Cardiac muscle cell (in vitro differentiated cells and primary cell): ENCODE measurements around the gene COG2. TPM values are rescaled to one million over a fixed set of nuclear protein-coding genes. Genes with fewer than 3 reads are reported as not detected.
"Not testable (repeated sequence)": the region's sequence is repeated elsewhere in the genome, so short reads cannot be mapped to it uniquely, and the experiment has no call there.

Experiments used
- DNase-seq, 2 donors: peaks; one replicate each; pipeline versions ENCODE4 v3.0.0 to v3.0.0-alpha.2; 2010 to 2017; ENCODE audit warnings: low read depth in 1 of 2, low spot score in 1 of 2
- H3K27ac ChIP-seq: fragments of 200-600 bp; sonication (generic); 2 replicates; pipeline ENCODE4 v1.5.1; 2016
- H3K27me3 ChIP-seq: fragments of 200-600 bp; sonication (generic); 2 replicates; pipeline ENCODE4 v1.6.0; 2016; ENCODE audit warnings: control low read depth
- H3K36me3 ChIP-seq: fragments of 200-600 bp; sonication (generic); 2 replicates; pipeline ENCODE4 v1.5.1; 2016; ENCODE audit warnings: control low read depth
- H3K4me1 ChIP-seq: fragments of 200-600 bp; sonication (generic); 2 replicates; pipeline ENCODE4 v1.8.1; 2017; ENCODE audit warnings: low read depth, mild to moderate bottlenecking, mixed run types
- H3K4me3 ChIP-seq: fragments of 200-600 bp; sonication (generic); 2 replicates; pipeline ENCODE4 v1.5.1; 2016; ENCODE audit warnings: mild to moderate bottlenecking
- H3K9me3 ChIP-seq: fragments of 200-600 bp; sonication (generic); 2 replicates; pipeline ENCODE4 v1.5.1; 2017; ENCODE audit warnings: low read depth, mild to moderate bottlenecking, control low read depth
- polyA plus RNA-seq: library from polyadenylated mRNA; unstranded; fragments of >200 nt; fragmentation: Nextera tagmentation; extraction: Ambion mirVana; gene quantifications from 2 replicates; pipeline ENCODE4 v1.2.1, GENCODE V29; 2016
- total RNA-seq: library from RNA; depleted of rRNA; stranded (reverse); fragments of >200 nt; gene quantifications from 2 replicates; pipeline ENCODE4 v1.2.3, GENCODE V29; 2016
- TF ChIP-seq, protein P1 (sequence below): IDR thresholded peaks from 2 replicates; pipeline ENCODE4 v1.5.1; 2012; ENCODE audit warnings: low read depth, mild to moderate bottlenecking, low read length

Gene COG2
- total and polyA plus RNA-seq, 2 experiments from 2014 or later = 23.2 to 27.4 TPM

DNA sequence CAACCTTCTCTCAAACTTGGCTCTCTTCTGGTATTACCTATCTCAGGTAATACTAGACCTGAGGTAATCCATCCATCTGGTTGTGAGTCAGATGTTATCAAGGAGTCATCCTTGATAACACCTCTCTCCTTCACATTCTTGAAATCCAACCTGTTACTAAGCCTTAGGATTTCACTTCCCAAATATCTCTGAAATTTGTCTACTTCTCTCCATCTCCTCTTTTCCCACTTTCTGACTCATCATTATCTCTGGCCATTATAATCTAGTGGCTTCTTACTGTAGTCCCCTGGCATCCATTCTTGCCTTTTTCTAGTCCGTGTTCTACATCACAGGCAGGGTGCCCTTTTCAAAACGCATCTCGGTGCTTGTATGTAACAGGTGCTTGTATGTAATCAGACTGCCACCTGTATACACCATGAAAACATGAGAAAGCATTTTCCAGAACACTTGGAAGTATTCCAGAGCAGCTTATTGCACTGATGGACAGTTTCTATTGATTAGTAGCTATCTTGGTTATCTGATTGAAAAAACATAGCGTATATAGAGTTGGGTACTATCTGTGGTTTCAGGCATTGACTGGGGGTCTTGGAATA lies 4.5 kb downstream of the COG2 start:
- Histone ChIP-seq H3K27me3 (no peaks in the 10 kb centered on the region), H3K36me3 (no peaks in the 10 kb centered on the region), H3K4me1 (peaks cover 12% of the 10 kb centered on the region), H3K9me3 (no peaks in the 10 kb centered on the region), H3K27ac (no peak overlapping the region), H3K4me3 (no peak overlapping the region)
- TF ChIP-seq, protein P1, sequence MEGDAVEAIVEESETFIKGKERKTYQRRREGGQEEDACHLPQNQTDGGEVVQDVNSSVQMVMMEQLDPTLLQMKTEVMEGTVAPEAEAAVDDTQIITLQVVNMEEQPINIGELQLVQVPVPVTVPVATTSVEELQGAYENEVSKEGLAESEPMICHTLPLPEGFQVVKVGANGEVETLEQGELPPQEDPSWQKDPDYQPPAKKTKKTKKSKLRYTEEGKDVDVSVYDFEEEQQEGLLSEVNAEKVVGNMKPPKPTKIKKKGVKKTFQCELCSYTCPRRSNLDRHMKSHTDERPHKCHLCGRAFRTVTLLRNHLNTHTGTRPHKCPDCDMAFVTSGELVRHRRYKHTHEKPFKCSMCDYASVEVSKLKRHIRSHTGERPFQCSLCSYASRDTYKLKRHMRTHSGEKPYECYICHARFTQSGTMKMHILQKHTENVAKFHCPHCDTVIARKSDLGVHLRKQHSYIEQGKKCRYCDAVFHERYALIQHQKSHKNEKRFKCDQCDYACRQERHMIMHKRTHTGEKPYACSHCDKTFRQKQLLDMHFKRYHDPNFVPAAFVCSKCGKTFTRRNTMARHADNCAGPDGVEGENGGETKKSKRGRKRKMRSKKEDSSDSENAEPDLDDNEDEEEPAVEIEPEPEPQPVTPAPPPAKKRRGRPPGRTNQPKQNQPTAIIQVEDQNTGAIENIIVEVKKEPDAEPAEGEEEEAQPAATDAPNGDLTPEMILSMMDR = no peak
- no peak for DNase-seq

GRCh38 chr1:230647321-230647720 lies 5.0 kb downstream of the COG2 start:
- TF ChIP-seq, protein P1 = no peak
- no peak for DNase-seq
- H3K27me3 ChIP-seq = no peaks in the 10 kb centered on the region

GRCh38 chr1:230648114-230648513 lies 5.8 kb downstream of the COG2 start:
- Histone ChIP-seq H3K9me3 (no peaks in the 10 kb centered on the region), H3K4me3 (no peak overlapping the region), H3K27me3 (no peaks in the 10 kb centered on the region), H3K27ac (no peak overlapping the region), H3K4me1 (peaks cover 12% of the 10 kb centered on the region), H3K36me3 (no peaks in the 10 kb centered on the region)
- DNase-seq = no peak
- TF ChIP-seq, protein P1 = no peak

More at GRCh38 chr1:230647321-230647720, 5.0 kb downstream of the COG2 start:
- H3K4me1 ChIP-seq = peaks cover 12% of the 10 kb centered on the region
- H3K4me3 ChIP-seq = no peak overlapping the region
- H3K27ac ChIP-seq = no peak overlapping the region
- H3K9me3 ChIP-seq = no peaks in the 10 kb centered on the region
- no peaks in the 10 kb centered on the region for H3K36me3 ChIP-seq

DNA sequence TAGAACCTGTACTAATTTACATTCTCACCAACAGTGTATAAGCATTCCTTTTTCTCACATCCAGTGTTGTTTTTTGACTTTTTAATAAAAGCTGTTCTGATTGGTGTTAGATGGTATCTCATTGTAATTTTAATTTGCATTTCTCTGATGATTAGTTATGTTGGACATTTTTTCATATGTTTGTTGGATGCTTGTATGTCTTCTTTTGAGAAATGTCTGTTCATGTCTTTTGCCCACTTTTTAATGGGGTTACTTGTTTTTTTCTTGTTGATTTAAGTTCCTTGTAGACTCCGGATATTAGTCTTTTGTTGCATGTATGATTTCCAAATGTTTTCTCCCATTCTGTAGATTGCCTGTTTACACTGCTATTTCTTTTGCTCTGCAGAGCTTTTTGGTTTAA lies 8.0 kb downstream of the COG2 start:
- H3K36me3 ChIP-seq = no peaks in the 10 kb centered on the region
- no peaks in the 10 kb centered on the region for H3K9me3 ChIP-seq
- no peaks in the 10 kb centered on the region for H3K27me3 ChIP-seq
- no peaks in the 10 kb centered on the region for H3K4me1 ChIP-seq
- H3K4me3 ChIP-seq = no peak overlapping the region
- H3K27ac ChIP-seq = no peak overlapping the region
- TF ChIP-seq, protein P1 = no peak
- DNase-seq = no peak

- Histone ChIP-seq H3K9me3 (no peaks in the 10 kb centered on the region), H3K27me3 (no peaks in the 10 kb centered on the region), H3K36me3 (no peaks in the 10 kb centered on the region), H3K4me3 (no peak overlapping the region), H3K4me1 (no peaks in the 10 kb centered on the region), H3K27ac (no peak overlapping the region)
- TF ChIP-seq, protein P1 = no peak
- no peak for DNase-seq
These were observed 9.0 kb downstream of the COG2 start for GRCh38 chr1:230651235-230651634.

GRCh38 chr1:230656719-230657118 lies 14.4 kb downstream of the COG2 start:
- not testable (repeated sequence) for H3K4me3 ChIP-seq, H3K27me3 ChIP-seq, DNase-seq, H3K27ac ChIP-seq, H3K9me3 ChIP-seq, H3K4me1 ChIP-seq
- H3K36me3 ChIP-seq = peaks cover 19% of the 10 kb centered on the region

- H3K4me1 ChIP-seq, H3K27ac ChIP-seq, DNase-seq, H3K9me3 ChIP-seq, H3K4me3 ChIP-seq, H3K27me3 ChIP-seq: not testable (repeated sequence)
- peaks cover 20% of the 10 kb centered on the region for H3K36me3 ChIP-seq
These were observed 15.8 kb downstream of the COG2 start for GRCh38 chr1:230658103-230658502.
